Osteocyte (in vitro differentiated cells): ENCODE results near the gene HEATR5B. TPM values are rescaled to one million over a fixed set of nuclear protein-coding genes. Genes with fewer than 3 reads are reported as not detected.

Experiments
- DNase-seq: peaks from one replicate; pipeline ENCODE4 v3.0.0; 2021; ENCODE audit warnings: mixed read lengths; ENCODE audit not compliant: unreplicated experiment; ENCODE audit errors: extremely low spot score
- H3K27ac Mint-ChIP-seq: one replicate; pipeline ENCODE4 v1.8.0; 2021; ENCODE audit warnings: mild to moderate bottlenecking, mixed read lengths; ENCODE audit not compliant: unreplicated experiment
- H3K27me3 Mint-ChIP-seq: one replicate; pipeline ENCODE4 v1.8.0; 2021; ENCODE audit warnings: mixed read lengths; ENCODE audit not compliant: unreplicated experiment
- H3K36me3 Mint-ChIP-seq: one replicate; pipeline ENCODE4 v1.8.0; 2021; ENCODE audit warnings: mixed read lengths; ENCODE audit not compliant: unreplicated experiment
- H3K4me1 Mint-ChIP-seq: one replicate; pipeline ENCODE4 v1.8.0; 2021; ENCODE audit warnings: mixed read lengths; ENCODE audit not compliant: unreplicated experiment
- H3K4me3 Mint-ChIP-seq: one replicate; pipeline ENCODE4 v1.8.0; 2021; ENCODE audit warnings: mild to moderate bottlenecking, moderate library complexity, mixed read lengths; ENCODE audit not compliant: unreplicated experiment
- H3K9me3 Mint-ChIP-seq: one replicate; pipeline ENCODE4 v1.8.0; 2021; ENCODE audit warnings: mixed read lengths; ENCODE audit not compliant: unreplicated experiment
- CTCF ChIP-seq: fragments of 200-600 bp; sonication (generic); IDR thresholded peaks from 2 replicates; pipeline ENCODE4 v1.5.0; 2021; ENCODE audit warnings: antibody characterized with exemption, mild to moderate bottlenecking, moderate library complexity
- total RNA-seq: library from RNA; stranded (reverse); gene quantifications from 2 replicates; pipeline ENCODE4 v1.2.1, GENCODE V29; 2021

Gene HEATR5B
- total RNA-seq, 1 donor from 2014 or later = 18.1 TPM

GRCh38 chr2:37102588-37102987 is 18.4 kb upstream of the HEATR5B start:
- peaks cover 48% of the 10 kb centered on the region for H3K36me3 Mint-ChIP-seq
- H3K4me3 Mint-ChIP-seq = no peak overlapping the region
- DNase-seq = no peak
- no peak overlapping the region for H3K27ac Mint-ChIP-seq
- no peak for TF ChIP-seq CTCF
- H3K9me3 Mint-ChIP-seq = no peaks in the 10 kb centered on the region
- H3K4me1 Mint-ChIP-seq = peaks cover 9% of the 10 kb centered on the region
- H3K27me3 Mint-ChIP-seq = no peaks in the 10 kb centered on the region

- H3K27ac Mint-ChIP-seq = no peak overlapping the region
- peaks cover 33% of the 10 kb centered on the region for H3K36me3 Mint-ChIP-seq
- peaks cover 9% of the 10 kb centered on the region for H3K4me1 Mint-ChIP-seq
- H3K27me3 Mint-ChIP-seq = no peaks in the 10 kb centered on the region
- no peak for DNase-seq
- H3K9me3 Mint-ChIP-seq = no peaks in the 10 kb centered on the region
- H3K4me3 Mint-ChIP-seq = no peak overlapping the region
- no peak for TF ChIP-seq CTCF
These were observed 15.9 kb upstream of the HEATR5B start for GRCh38 chr2:37100054-37100453.

GRCh38 chr2:37098416-37099118 is 14.4 kb upstream of the HEATR5B start:
- H3K9me3 Mint-ChIP-seq = no peaks in the 10 kb centered on the region
- H3K27ac Mint-ChIP-seq = no peak overlapping the region
- H3K4me1 Mint-ChIP-seq = peaks cover 2% of the 10 kb centered on the region
- DNase-seq = no peak
- no peak for TF ChIP-seq CTCF
- H3K36me3 Mint-ChIP-seq = peaks cover 33% of the 10 kb centered on the region
- H3K4me3 Mint-ChIP-seq = no peak overlapping the region
- no peaks in the 10 kb centered on the region for H3K27me3 Mint-ChIP-seq

- Mint-ChIP-seq H3K36me3 (peaks cover 35% of the 10 kb centered on the region), H3K4me3 (no peak overlapping the region), H3K4me1 (no peaks in the 10 kb centered on the region), H3K27ac (no peak overlapping the region), H3K27me3 (no peaks in the 10 kb centered on the region), H3K9me3 (no peaks in the 10 kb centered on the region)
- DNase-seq = no peak
- no peak for TF ChIP-seq CTCF
These were observed 12.4 kb upstream of the HEATR5B start for GRCh38 chr2:37096568-37096967.

- H3K4me3 Mint-ChIP-seq = no peak overlapping the region
- no peaks in the 10 kb centered on the region for H3K4me1 Mint-ChIP-seq
- H3K9me3 Mint-ChIP-seq = no peaks in the 10 kb centered on the region
These were observed 7.7 kb upstream of the HEATR5B start for GRCh38 chr2:37091873-37092272.

More at GRCh38 chr2:37091873-37092272, 7.7 kb upstream of the HEATR5B start:
- DNase-seq = no peak
- Mint-ChIP-seq H3K27me3 (no peaks in the 10 kb centered on the region), H3K27ac (no peak overlapping the region), H3K36me3 (peaks cover 27% of the 10 kb centered on the region)
- no peak for TF ChIP-seq CTCF
